B cell (primary cell): ENCODE results near the gene CNTD1. TPM values are rescaled to one million over a fixed set of nuclear protein-coding genes. Genes with fewer than 3 reads are reported as not detected.

Experiments
- ATAC-seq: fragments of 200-7000 bp; cut with Tn5 transposase; one replicate; pipeline ENCODE4 v1.10.0; 2021; ENCODE audit warnings: low read depth, mild to moderate bottlenecking, moderate number of reproducible peaks, moderate library complexity
- CTCF ChIA-PET: fragments of 350-600 bp; sonication (Branson Sonifier 250); formaldehyde crosslinking; loops from one replicate; lab custom pipeline; 2021; ENCODE audit warnings: antibody characterized with exemption, inconsistent platforms; lab: Charles Lee
- POLR2A ChIA-PET: fragments of 350-600 bp; sonication (Branson Sonifier 250); formaldehyde crosslinking; loops from one replicate; lab custom pipeline; 2021; ENCODE audit warnings: antibody characterized with exemption; lab: Charles Lee
- DNase-seq: peaks from one replicate; pipeline ENCODE4 v3.0.0; 2013
- H2AFZ ChIP-seq: 2 replicates; pipeline ENCODE4 v1.6.1; 2012; ENCODE audit warnings: mild to moderate bottlenecking, low read depth, low read length; ENCODE audit not compliant: insufficient read depth, poor library complexity, severe bottlenecking
- H3K27ac ChIP-seq, 2 donors: 1 replicate in 1 of 2; 2 replicates in 1 of 2; pipeline ENCODE4 v1.5.1; 2012 to 2013; ENCODE audit warnings: low read length in 2 of 2, mild to moderate bottlenecking in 2 of 2, moderate library complexity in 1 of 2
- H3K27me3 ChIP-seq, 4 experiments: fragments of 200-600 bp in 1 of 4; sonication (generic) in 1 of 4; replicated peaks in 1 of 4; 1 replicate in 2 of 4; 2 replicates in 2 of 4; pipeline versions ENCODE4 v1.6.1 to v1.7.0; 2013 to 2016; ENCODE audit warnings: low read length in 3 of 4, mild to moderate bottlenecking in 2 of 4, mixed read lengths in 1 of 4, moderate library complexity in 1 of 4; ENCODE audit not compliant: insufficient read depth in 4 of 4, control insufficient read depth in 3 of 4; ENCODE audit errors: control extremely low read depth in 1 of 4
- H3K36me3 ChIP-seq, 2 experiments: replicated peaks in 1 of 2; 1 replicate in 1 of 2; 2 replicates in 1 of 2; pipeline versions ENCODE4 v1.6.1 to v1.7.1; 2013; ENCODE audit warnings: low read length in 1 of 2; ENCODE audit not compliant: insufficient read depth in 2 of 2, control insufficient read depth in 1 of 2; ENCODE audit errors: control extremely low read depth in 1 of 2, extremely low read depth in 1 of 2
- H3K4me1 ChIP-seq, 2 donors: fragments of 200-600 bp in 1 of 2; sonication (generic) in 1 of 2; 1 replicate in 1 of 2; 2 replicates in 1 of 2; pipeline versions ENCODE4 v1.5.1 to v1.6.1; 2013 to 2017; ENCODE audit warnings: low read length in 2 of 2; ENCODE audit not compliant: control insufficient read depth in 2 of 2, insufficient read depth in 2 of 2
- H3K4me2 ChIP-seq: replicated peaks from 2 replicates; pipeline ENCODE3; 2012; ENCODE audit warnings: mild to moderate bottlenecking, low read depth, low read length; ENCODE audit not compliant: poor library complexity, severe bottlenecking
- H3K4me3 ChIP-seq, 5 experiments: fragments of 200-600 bp in 1 of 5; sonication (generic) in 1 of 5; 1 replicate in 3 of 5; 2 replicates in 2 of 5; pipeline versions ENCODE4 v1.5.1 to v1.7.0; 2011 to 2016; ENCODE audit warnings: low read length in 4 of 5, mild to moderate bottlenecking in 4 of 5, low read depth in 2 of 5, control low read depth in 1 of 5, moderate library complexity in 1 of 5; ENCODE audit not compliant: insufficient read depth in 1 of 5; ENCODE audit errors: control extremely low read depth in 1 of 5, extremely low read depth in 1 of 5
- H3K79me2 ChIP-seq: fragments of 200-600 bp; sonication (generic); one replicate; pipeline ENCODE4 v1.6.0; 2016; ENCODE audit warnings: low read length; ENCODE audit not compliant: control insufficient read depth, insufficient read depth
- H3K9ac ChIP-seq: fragments of 200-600 bp; sonication (generic); 2 replicates; pipeline ENCODE4 v1.6.1; 2017; ENCODE audit warnings: mild to moderate bottlenecking, low read length, moderate library complexity
- H3K9me3 ChIP-seq, 3 donors: one replicate each; pipeline versions ENCODE4 v1.6.1 to v1.7.1; 2013; ENCODE audit warnings: low read length in 2 of 3; ENCODE audit not compliant: control insufficient read depth in 2 of 3, insufficient read depth in 1 of 3; ENCODE audit errors: control extremely low read depth in 1 of 3
- H4K20me1 ChIP-seq: 2 replicates; pipeline ENCODE4 v1.6.0; 2012; ENCODE audit warnings: mild to moderate bottlenecking, low read length; ENCODE audit not compliant: insufficient read depth, control insufficient read depth, poor library complexity, severe bottlenecking
- H3K27ac Mint-ChIP-seq: one replicate; pipeline ENCODE4 v1.8.0; 2021; ENCODE audit warnings: mixed read lengths
- H3K27me3 Mint-ChIP-seq: one replicate; pipeline ENCODE4 v1.8.0; 2021; ENCODE audit warnings: mixed read lengths
- H3K4me1 Mint-ChIP-seq: one replicate; pipeline ENCODE4 v1.8.0; 2021; ENCODE audit warnings: mixed read lengths
- H3K4me3 Mint-ChIP-seq: one replicate; pipeline ENCODE4 v1.8.0; 2021; ENCODE audit warnings: mixed read lengths
- H3K9me3 Mint-ChIP-seq: one replicate; pipeline ENCODE4 v1.8.0; 2022; ENCODE audit warnings: mixed read lengths; ENCODE audit not compliant: insufficient read depth
- EZH2 ChIP-seq: IDR thresholded peaks from 2 replicates; pipeline ENCODE4 v1.6.1; 2012; ENCODE audit warnings: borderline replicate concordance, low read depth, mild to moderate bottlenecking, moderate library complexity, low read length; ENCODE audit not compliant: insufficient read depth, poor library complexity, severe bottlenecking
- WGBS: methylation state at CpG from one replicate; pipeline ENCODE4 v1.1.5; 2013; ENCODE audit warnings: missing lambda C conversion rate; ENCODE audit not compliant: insufficient coverage; 5-methylcytosine and 5-hydroxymethylcytosine counted together
- intact Hi-C: fragments of 100-400 bp; cut with micrococcal nuclease; formaldehyde crosslinking; loops from one replicate; pipeline ENCODE4 v1.10.0; 2022
- polyA plus RNA-seq: library from polyadenylated mRNA; depleted of rRNA; stranded (reverse); fragments of >200 nt; gene quantifications from 2 replicates; pipeline ENCODE4 v1.2.3, GENCODE V29; 2012
- total RNA-seq, 2 donors: library from RNA; stranded (reverse); fragments of 120-200 nt in 1 of 2; gene quantifications; 1 replicate in 1 of 2; 2 replicates in 1 of 2; pipeline versions ENCODE4 v1.2.3 to v1.2.4, GENCODE V29; 2013 to 2022
- TF ChIP-seq, protein P1 (sequence below): fragments of 200-600 bp; IDR thresholded peaks from one replicate; pipeline ENCODE4 v1.8.0; 2022; ENCODE audit warnings: antibody characterized with exemption, mild to moderate bottlenecking

CNTD1 gene
- total and polyA plus RNA-seq, 2 donors (not counting 1 experiment from before 2014, with no cell fraction given) = not detected

GRCh38 chr17:42761638-42762037 lies 37.0 kb upstream of the CNTD1 start:
- Histone ChIP-seq H3K27me3 (peaks cover 0 to 48% (median 20%) of the 10 kb centered on the region in 4 experiments), H3K27ac (no peak overlapping the region), H3K79me2 (no peaks in the 10 kb centered on the region), H3K4me2 (peak overlapping the region; percentile 93), H2AFZ (peak overlapping the region; percentile 64), H3K4me3 (peak overlapping the region in 3 of 5 experiments; percentile 34 to 54 (median 44)), H3K9ac (peak overlapping the region; percentile 56), H3K36me3 (no peaks in the 10 kb centered on the region), H4K20me1 (no peaks in the 10 kb centered on the region), H3K9me3 (no peaks in the 10 kb centered on the region), H3K4me1 (peaks cover 19 to 23% of the 10 kb centered on the region in 2 donors)
- H3K4me1 Mint-ChIP-seq = peaks cover 23% of the 10 kb centered on the region
- ATAC-seq (no peak), DNase-seq (no peak)
- ChIA-PET POLR2A (interaction anchor here (1.1 kb wide), 1 partner anchor 12 kb away, joined by 3 read pairs; the partner anchor contains the start of gene VPS25), CTCF (interaction anchor here (1.0 to 4.8 kb wide), 7 partner anchors 8 to 184 kb away, joined by 3 to 60 read pairs (median 5); partner anchors contain the start of gene PSMC3IP)
- H3K27ac Mint-ChIP-seq = no peak overlapping the region
- WGBS = 71% methylated on average over 8 of the region's 12 CpGs
- peaks cover 46% of the 10 kb centered on the region for H3K27me3 Mint-ChIP-seq
- no peaks in the 10 kb centered on the region for H3K9me3 Mint-ChIP-seq
- intact Hi-C loops = no loop called here
- H3K4me3 Mint-ChIP-seq = peak overlapping the region; percentile 70
- TF ChIP-seq, protein P1, sequence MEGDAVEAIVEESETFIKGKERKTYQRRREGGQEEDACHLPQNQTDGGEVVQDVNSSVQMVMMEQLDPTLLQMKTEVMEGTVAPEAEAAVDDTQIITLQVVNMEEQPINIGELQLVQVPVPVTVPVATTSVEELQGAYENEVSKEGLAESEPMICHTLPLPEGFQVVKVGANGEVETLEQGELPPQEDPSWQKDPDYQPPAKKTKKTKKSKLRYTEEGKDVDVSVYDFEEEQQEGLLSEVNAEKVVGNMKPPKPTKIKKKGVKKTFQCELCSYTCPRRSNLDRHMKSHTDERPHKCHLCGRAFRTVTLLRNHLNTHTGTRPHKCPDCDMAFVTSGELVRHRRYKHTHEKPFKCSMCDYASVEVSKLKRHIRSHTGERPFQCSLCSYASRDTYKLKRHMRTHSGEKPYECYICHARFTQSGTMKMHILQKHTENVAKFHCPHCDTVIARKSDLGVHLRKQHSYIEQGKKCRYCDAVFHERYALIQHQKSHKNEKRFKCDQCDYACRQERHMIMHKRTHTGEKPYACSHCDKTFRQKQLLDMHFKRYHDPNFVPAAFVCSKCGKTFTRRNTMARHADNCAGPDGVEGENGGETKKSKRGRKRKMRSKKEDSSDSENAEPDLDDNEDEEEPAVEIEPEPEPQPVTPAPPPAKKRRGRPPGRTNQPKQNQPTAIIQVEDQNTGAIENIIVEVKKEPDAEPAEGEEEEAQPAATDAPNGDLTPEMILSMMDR = no peak
- TF ChIP-seq EZH2 = no peak

DNA sequence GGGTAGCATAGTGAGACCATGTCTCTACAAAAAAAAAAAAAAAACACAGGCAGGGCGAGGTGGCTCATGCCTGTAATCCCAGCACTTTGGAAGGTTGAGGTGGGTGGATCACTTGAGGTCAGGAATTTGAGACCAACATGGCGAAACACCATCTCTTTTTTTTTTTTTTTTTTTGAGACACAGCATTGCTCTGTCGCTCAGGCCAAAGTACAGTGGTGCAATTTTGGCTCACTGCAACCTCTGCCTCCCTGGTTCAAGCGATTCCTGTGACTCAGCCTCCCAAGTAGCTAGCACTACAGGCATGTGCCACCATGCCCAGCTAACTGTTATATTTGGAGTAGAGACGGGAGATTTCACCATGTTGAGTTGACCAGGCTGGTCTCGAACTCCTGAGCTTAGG lies 32.5 kb upstream of the CNTD1 start:
- ChIA-PET CTCF (interaction anchor here (0.7 to 2.1 kb wide), 3 partner anchors 9 to 188 kb away, joined by 3 to 8 read pairs (median 3); no protein-coding TSS in a partner anchor), POLR2A (no interaction called here)
- TF ChIP-seq EZH2 = no peak
- TF ChIP-seq, protein P1 = no peak
- Histone ChIP-seq H2AFZ (no peak overlapping the region), H3K27ac (no peak overlapping the region), H3K27me3 (peaks cover 0 to 33% (median 17%) of the 10 kb centered on the region in 4 experiments), H4K20me1 (no peaks in the 10 kb centered on the region), H3K9me3 (no peaks in the 10 kb centered on the region), H3K4me3 (no peak overlapping the region), H3K9ac (no peak overlapping the region), H3K4me1 (peaks cover 6 to 9% of the 10 kb centered on the region in 2 donors), H3K79me2 (no peaks in the 10 kb centered on the region), H3K4me2 (no peak overlapping the region), H3K36me3 (no peaks in the 10 kb centered on the region)
- 92% methylated on average over 5 of the region's 6 CpGs for WGBS
- peaks cover 39% of the 10 kb centered on the region for H3K27me3 Mint-ChIP-seq
- ATAC-seq = no peak
- intact Hi-C loops = no loop called here
- H3K4me3 Mint-ChIP-seq = no peak overlapping the region
- H3K9me3 Mint-ChIP-seq = no peaks in the 10 kb centered on the region
- no peak for DNase-seq
- peaks cover 11% of the 10 kb centered on the region for H3K4me1 Mint-ChIP-seq
- H3K27ac Mint-ChIP-seq = no peak overlapping the region
